GM23248 (cell line): ENCODE data around the gene C4orf46. TPM values are rescaled to one million over a fixed set of nuclear protein-coding genes. Genes with fewer than 3 reads are reported as not detected.

ENCODE experiments used
- DNase-seq: peaks from one replicate; pipeline ENCODE4 v3.0.0-alpha.2; 2015
- H2AFZ ChIP-seq: fragments of 200-600 bp; sonication (generic); 2 replicates; pipeline ENCODE4 v1.6.1; 2016; ENCODE audit warnings: antibody characterized with exemption
- H3F3A ChIP-seq: fragments of 200-600 bp; sonication (generic); 2 replicates; pipeline ENCODE4 v1.6.1; 2016; ENCODE audit warnings: mild to moderate bottlenecking, antibody characterized with exemption, mixed run types; ENCODE audit not compliant: insufficient read depth
- H3K27ac ChIP-seq: fragments of 200-600 bp; sonication (generic); 2 replicates; pipeline ENCODE4 v1.5.1; 2016; ENCODE audit warnings: mild to moderate bottlenecking
- H3K27me3 ChIP-seq: fragments of 200-600 bp; sonication (generic); replicated peaks from 2 replicates; pipeline ENCODE4 v1.6.1; 2016; ENCODE audit warnings: mild to moderate bottlenecking; ENCODE audit not compliant: insufficient read depth
- H3K36me3 ChIP-seq: fragments of 200-600 bp; sonication (generic); 2 replicates; pipeline ENCODE4 v1.6.1; 2016; ENCODE audit warnings: low read depth, mild to moderate bottlenecking
- H3K4me1 ChIP-seq: fragments of 200-600 bp; sonication (generic); 2 replicates; pipeline ENCODE4 v1.6.1; 2016; ENCODE audit warnings: mild to moderate bottlenecking; ENCODE audit not compliant: insufficient read depth
- H3K4me2 ChIP-seq: fragments of 200-600 bp; sonication (generic); one replicate; pipeline ENCODE4 v1.6.1; 2016; ENCODE audit warnings: mild to moderate bottlenecking; ENCODE audit not compliant: unreplicated experiment
- H3K4me3 ChIP-seq: fragments of 200-600 bp; sonication (generic); 2 replicates; pipeline ENCODE4 v1.5.1; 2016; ENCODE audit warnings: mild to moderate bottlenecking
- H3K79me2 ChIP-seq: fragments of 200-600 bp; sonication (generic); 2 replicates; pipeline ENCODE4 v1.6.1; 2016; ENCODE audit warnings: mild to moderate bottlenecking; ENCODE audit not compliant: insufficient read depth
- H3K9ac ChIP-seq: fragments of 200-600 bp; sonication (generic); 2 replicates; pipeline ENCODE4 v1.6.1; 2016; ENCODE audit warnings: mild to moderate bottlenecking
- H3K9me2 ChIP-seq: fragments of 200-600 bp; sonication (generic); 2 replicates; pipeline ENCODE4 v1.6.1; 2016; ENCODE audit warnings: mixed run types, mild to moderate bottlenecking, moderate library complexity; ENCODE audit not compliant: insufficient read depth
- H3K9me3 ChIP-seq: fragments of 200-600 bp; sonication (generic); one replicate; pipeline ENCODE4 v1.6.1; 2017; ENCODE audit warnings: low read depth
- H4K20me1 ChIP-seq: fragments of 200-600 bp; sonication (generic); 2 replicates; pipeline ENCODE4 v1.6.0; 2016; ENCODE audit not compliant: insufficient read depth
- EZH2 ChIP-seq: fragments of 200-600 bp; sonication (generic); IDR thresholded peaks from 2 replicates; pipeline ENCODE4 v1.6.1; 2018; ENCODE audit warnings: antibody characterized with exemption, mild to moderate bottlenecking; ENCODE audit not compliant: insufficient read depth, poor library complexity, severe bottlenecking
- EZH2phosphoT487 ChIP-seq: fragments of 200-600 bp; sonication (generic); IDR thresholded peaks from 2 replicates; pipeline ENCODE4 v1.6.1; 2018; ENCODE audit warnings: antibody characterized with exemption, moderate library complexity, mild to moderate bottlenecking, low read depth; ENCODE audit not compliant: insufficient read depth
- WGBS, 2 experiments: methylation state at CpG; one replicate each; pipeline ENCODE4 v1.1.6; 2015 to 2017; ENCODE audit warnings: low lambda C conversion rate in 2 of 2, low coverage in 1 of 2; ENCODE audit errors: missing lambda C conversion rate in 2 of 2; 5-methylcytosine and 5-hydroxymethylcytosine counted together
- in situ Hi-C: fragments of 300-500 bp; cut with MboI; formaldehyde crosslinking; loops from 2 replicates; pipeline ENCODE4 v1.15.0; 2020
- polyA plus RNA-seq: library from polyadenylated mRNA; unstranded; fragments of >200 nt; fragmentation: Nextera tagmentation; extraction: Ambion mirVana; gene quantifications from 2 replicates; pipeline ENCODE4 v1.2.1, GENCODE V29; 2016
- total RNA-seq: library from RNA; depleted of rRNA; stranded (reverse); fragments of >200 nt; shearing (Covaris generic); gene quantifications from 2 replicates; pipeline ENCODE4 v1.2.3, GENCODE V29; 2014

C4orf46 gene
- total and polyA plus RNA-seq, 2 experiments from 2014 or later, result 14.1 to 19.5 TPM

GRCh38 chr4:158704274-158704673 lies 32.6 kb upstream of the C4orf46 start:
- Histone ChIP-seq H3K4me3 (no peak overlapping the region), H4K20me1 (no peaks in the 10 kb centered on the region), H3K9ac (no peak overlapping the region), H3K27ac (no peak overlapping the region), H3K4me1 (no peaks in the 10 kb centered on the region), H3K4me2 (no peak overlapping the region), H3F3A (peaks cover 3% of the 10 kb centered on the region; the same call in 1 of the 2 replicates), H3K9me3 (no peaks in the 10 kb centered on the region), H3K79me2 (no peaks in the 10 kb centered on the region), H2AFZ (no peak overlapping the region), H3K27me3 (no peaks in the 10 kb centered on the region), H3K36me3 (peaks cover 19% of the 10 kb centered on the region; the same call in 1 of the 2 replicates), H3K9me2 (no peaks in the 10 kb centered on the region)
- DNase-seq, result no peak
- in situ Hi-C loops, result no loop called here
- TF ChIP-seq EZH2phosphoT487 (no peak), EZH2 (no peak)
- WGBS, 2 experiments, result 87 to 91% methylated on average over 4 of the region's 4 CpGs

DNA sequence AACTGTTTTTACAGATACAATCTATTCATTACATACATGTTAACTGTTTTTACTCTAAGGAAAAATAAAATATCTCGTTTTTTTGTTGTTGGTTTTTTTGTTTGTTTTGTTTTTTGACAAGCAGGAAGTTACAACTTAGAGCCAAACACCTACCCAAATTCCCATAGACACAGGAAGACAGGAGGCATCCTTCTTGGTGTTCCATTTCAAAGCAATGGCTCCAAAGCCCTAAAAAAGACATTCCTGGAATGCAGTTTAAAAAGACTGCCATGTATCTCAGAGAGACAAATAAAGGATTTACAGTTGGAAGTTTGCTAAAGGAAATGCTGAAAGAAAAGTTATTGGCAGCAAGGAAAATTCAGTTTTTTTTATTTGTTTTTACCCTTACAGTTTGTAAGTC lies 17.1 kb upstream of the C4orf46 start:
- TF ChIP-seq EZH2phosphoT487 (no peak), EZH2 (no peak)
- H3K4me2 ChIP-seq, result no peak overlapping the region
- H4K20me1 ChIP-seq, result no peaks in the 10 kb centered on the region
- no peak for DNase-seq
- H3K27ac ChIP-seq, result no peak overlapping the region
- H3K4me1 ChIP-seq, result no peaks in the 10 kb centered on the region
- H3K9me2 ChIP-seq, result no peaks in the 10 kb centered on the region
- H3K36me3 ChIP-seq, result peaks cover 7% of the 10 kb centered on the region; the same call in 1 of the 2 replicates
- H3F3A ChIP-seq, result no peaks in the 10 kb centered on the region
- no peak overlapping the region for H3K4me3 ChIP-seq
- H3K9ac ChIP-seq, result no peak overlapping the region
- H3K9me3 ChIP-seq, result no peaks in the 10 kb centered on the region
- 67 to 83% methylated on average over 1 of the region's 1 CpG for WGBS, 2 experiments
- no peaks in the 10 kb centered on the region for H3K27me3 ChIP-seq
- H3K79me2 ChIP-seq, result no peaks in the 10 kb centered on the region
- in situ Hi-C loops, result no loop called here
- H2AFZ ChIP-seq, result no peak overlapping the region

GRCh38 chr4:158682066-158682465 lies 10.4 kb upstream of the C4orf46 start:
- in situ Hi-C loops, result no loop called here

DNA sequence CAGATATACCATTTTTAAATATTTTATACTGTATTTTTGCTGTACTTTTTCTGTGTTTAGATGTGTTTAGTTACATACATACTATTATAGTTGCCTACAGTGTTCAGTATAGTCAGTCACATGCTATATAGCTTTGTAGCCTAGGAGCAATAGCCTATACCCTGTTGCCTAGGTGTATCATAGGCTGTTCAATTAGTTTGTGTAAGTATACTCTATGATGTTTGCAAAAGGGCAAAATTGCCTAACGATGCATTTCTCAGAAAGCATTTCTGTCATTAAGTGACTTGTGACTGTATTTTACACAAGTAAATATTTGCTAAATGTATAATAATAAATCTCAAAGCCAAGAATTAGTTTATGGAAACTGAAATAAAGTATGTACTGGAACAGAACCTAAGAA lies 9.9 kb upstream of the C4orf46 start:
- Histone ChIP-seq H3K4me3 (no peak overlapping the region), H3F3A (no peaks in the 10 kb centered on the region), H3K9me3 (no peaks in the 10 kb centered on the region), H4K20me1 (no peaks in the 10 kb centered on the region), H3K4me2 (no peak overlapping the region), H3K4me1 (no peaks in the 10 kb centered on the region), H3K27ac (no peak overlapping the region), H3K9ac (no peak overlapping the region), H3K36me3 (no peaks in the 10 kb centered on the region), H3K9me2 (no peaks in the 10 kb centered on the region), H3K79me2 (peaks cover 19% of the 10 kb centered on the region), H2AFZ (no peak overlapping the region), H3K27me3 (no peaks in the 10 kb centered on the region)
- in situ Hi-C loops, result no loop called here
- DNase-seq, result no peak
- WGBS, 2 experiments, result 83 to 86% methylated on average over 1 of the region's 1 CpG
- no peak for TF ChIP-seq EZH2phosphoT487
- TF ChIP-seq EZH2, result no peak

More at GRCh38 chr4:158682066-158682465, 10.4 kb upstream of the C4orf46 start:
- H3F3A ChIP-seq, result no peaks in the 10 kb centered on the region
- 23 to 24% methylated on average over 2 of the region's 2 CpGs for WGBS, 2 experiments
- peaks cover 15% of the 10 kb centered on the region; the same call in 1 of the 2 replicates for H3K79me2 ChIP-seq
- no peaks in the 10 kb centered on the region for H3K27me3 ChIP-seq
- H3K4me3 ChIP-seq, result no peak overlapping the region
- H3K27ac ChIP-seq, result no peak overlapping the region
- H3K9me2 ChIP-seq, result no peaks in the 10 kb centered on the region
- no peak overlapping the region for H3K4me2 ChIP-seq
- no peaks in the 10 kb centered on the region for H4K20me1 ChIP-seq
- no peak for TF ChIP-seq EZH2
- no peak for TF ChIP-seq EZH2phosphoT487
- H3K9ac ChIP-seq, result no peak overlapping the region
- H3K4me1 ChIP-seq, result no peaks in the 10 kb centered on the region
- H2AFZ ChIP-seq, result no peak overlapping the region
- H3K9me3 ChIP-seq, result no peaks in the 10 kb centered on the region
- no peaks in the 10 kb centered on the region for H3K36me3 ChIP-seq
- no peak for DNase-seq

DNA sequence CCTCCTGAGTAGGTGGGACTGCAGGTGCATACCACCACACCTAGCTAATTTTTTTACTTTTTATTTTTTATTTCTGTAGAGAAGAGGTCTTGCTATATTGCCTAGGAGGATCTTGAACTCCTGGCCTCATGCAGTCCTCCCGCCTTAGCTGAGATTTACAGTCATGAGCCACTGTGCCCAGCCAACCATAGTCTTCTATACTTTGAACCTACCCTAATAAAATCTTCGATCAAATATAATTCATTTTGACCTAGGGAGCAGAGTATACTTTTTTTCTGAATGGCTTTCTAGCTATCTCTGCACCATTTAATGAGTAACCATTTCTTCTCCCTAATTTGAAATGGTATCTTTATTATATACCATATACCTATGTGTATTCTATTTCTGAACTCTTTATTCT lies 7.1 kb upstream of the C4orf46 start:
- no peaks in the 10 kb centered on the region for H3K27me3 ChIP-seq
- H3K27ac ChIP-seq, result no peak overlapping the region
- WGBS, 2 experiments, result 93 to 94% methylated on average over 2 of the region's 2 CpGs
- H3K9ac ChIP-seq, result no peak overlapping the region
- peaks cover 42% of the 10 kb centered on the region for H3K79me2 ChIP-seq
- H3K4me3 ChIP-seq, result no peak overlapping the region
- H4K20me1 ChIP-seq, result no peaks in the 10 kb centered on the region
- no peak for TF ChIP-seq EZH2
- no peak for TF ChIP-seq EZH2phosphoT487
- in situ Hi-C loops, result no loop called here
- no peaks in the 10 kb centered on the region for H3K4me1 ChIP-seq
- no peaks in the 10 kb centered on the region for H3F3A ChIP-seq
- no peak for DNase-seq
- no peak overlapping the region for H2AFZ ChIP-seq
- H3K4me2 ChIP-seq, result no peak overlapping the region
- no peaks in the 10 kb centered on the region for H3K36me3 ChIP-seq
- H3K9me2 ChIP-seq, result no peaks in the 10 kb centered on the region
- no peaks in the 10 kb centered on the region for H3K9me3 ChIP-seq
